Neuronal stem cell (in vitro differentiated cells): ENCODE measurements around the gene DECR2.

Experiments used
- DNase-seq: peaks from one replicate; pipeline ENCODE4 v3.0.0-alpha.2; 2013; ENCODE audit warnings: low spot score
- H2AFZ ChIP-seq: one replicate; pipeline ENCODE4 v1.6.1; 2013; ENCODE audit warnings: mild to moderate bottlenecking, low read length, inconsistent platforms
- H2AK5ac ChIP-seq: 2 replicates; pipeline ENCODE4 v1.6.1; 2013; ENCODE audit warnings: low read depth, mild to moderate bottlenecking, inconsistent platforms, low read length, moderate library complexity, mixed read lengths
- H2BK120ac ChIP-seq: 2 replicates; pipeline ENCODE4 v1.6.1; 2013; ENCODE audit warnings: low read depth, mild to moderate bottlenecking, inconsistent platforms, low read length, moderate library complexity, mixed read lengths
- H2BK12ac ChIP-seq: one replicate; pipeline ENCODE4 v1.6.1; 2013; ENCODE audit warnings: low read length, inconsistent platforms
- H2BK15ac ChIP-seq: 2 replicates; pipeline ENCODE4 v1.6.1; 2013; ENCODE audit warnings: mild to moderate bottlenecking, low read length, inconsistent platforms, mixed read lengths
- H2BK5ac ChIP-seq: one replicate; pipeline ENCODE4 v1.6.1; 2013; ENCODE audit warnings: inconsistent platforms, mild to moderate bottlenecking, low read length, moderate library complexity
- H3K14ac ChIP-seq: one replicate; pipeline ENCODE4 v1.6.1; 2013; ENCODE audit warnings: low read length, inconsistent platforms
- H3K18ac ChIP-seq: 2 replicates; pipeline ENCODE4 v1.6.1; 2013; ENCODE audit warnings: low read length, inconsistent platforms
- H3K23ac ChIP-seq: 2 replicates; pipeline ENCODE4 v1.6.1; 2013; ENCODE audit warnings: low read depth, mild to moderate bottlenecking, mixed read lengths, low read length, inconsistent platforms; ENCODE audit not compliant: poor library complexity
- H3K27ac ChIP-seq: replicated peaks from 3 replicates; pipeline ENCODE4 v1.5.1; 2013; ENCODE audit warnings: low read length, inconsistent platforms
- H3K27me3 ChIP-seq, 3 experiments: 2 replicates each; pipeline ENCODE4 v1.6.1; 2013; ENCODE audit warnings: low read length in 3 of 3, mild to moderate bottlenecking in 2 of 3, inconsistent platforms in 1 of 3, low read depth in 1 of 3, mixed read lengths in 1 of 3, moderate library complexity in 1 of 3; ENCODE audit not compliant: control insufficient read depth in 3 of 3, insufficient read depth in 3 of 3
- H3K36me3 ChIP-seq, 2 donors: replicated peaks in 1 of 2; 2 replicates each; pipeline ENCODE4 v1.6.1; 2013; ENCODE audit warnings: low read length in 2 of 2; ENCODE audit not compliant: control insufficient read depth in 2 of 2, insufficient read depth in 2 of 2
- H3K4ac ChIP-seq: 2 replicates; pipeline ENCODE4 v1.6.1; 2013; ENCODE audit warnings: inconsistent platforms, mild to moderate bottlenecking, low read length, moderate library complexity
- H3K4me1 ChIP-seq, 2 donors: 1 replicate in 1 of 2; 2 replicates in 1 of 2; pipeline ENCODE4 v1.6.1; 2013; ENCODE audit warnings: low read length in 2 of 2, low read depth in 1 of 2; ENCODE audit not compliant: control insufficient read depth in 2 of 2, insufficient read depth in 1 of 2
- H3K4me2 ChIP-seq: one replicate; pipeline ENCODE4 v1.6.1; 2013; ENCODE audit warnings: mild to moderate bottlenecking, low read length, inconsistent platforms; ENCODE audit not compliant: insufficient read depth, poor library complexity, severe bottlenecking
- H3K4me3 ChIP-seq, 2 donors: 2 replicates each; pipeline ENCODE4 v1.5.1; 2013; ENCODE audit warnings: low read length in 2 of 2, mild to moderate bottlenecking in 2 of 2, inconsistent platforms in 1 of 2, moderate library complexity in 1 of 2
- H3K79me1 ChIP-seq: one replicate; pipeline ENCODE4 v1.6.1; 2013; ENCODE audit warnings: low read depth, mild to moderate bottlenecking, inconsistent platforms, low read length, moderate library complexity
- H3K9ac ChIP-seq: one replicate; pipeline ENCODE4 v1.6.1; 2013; ENCODE audit warnings: mild to moderate bottlenecking, low read depth, low read length, inconsistent platforms; ENCODE audit not compliant: poor library complexity
- H3K9me3 ChIP-seq, 2 donors: replicated peaks in 1 of 2; 2 replicates each; pipeline versions ENCODE3 to v1.6.1; 2013; ENCODE audit warnings: low read length in 2 of 2, mild to moderate bottlenecking in 2 of 2, inconsistent platforms in 1 of 2, low read depth in 1 of 2, mixed read lengths in 1 of 2, moderate library complexity in 1 of 2; ENCODE audit not compliant: control insufficient read depth in 2 of 2, insufficient read depth in 1 of 2
- H4K8ac ChIP-seq: one replicate; pipeline ENCODE4 v1.6.1; 2013; ENCODE audit warnings: low read depth, mild to moderate bottlenecking, inconsistent platforms, low read length, moderate library complexity
- H4K91ac ChIP-seq: one replicate; pipeline ENCODE4 v1.6.1; 2013; ENCODE audit warnings: low read length, low read depth, mild to moderate bottlenecking, inconsistent platforms; ENCODE audit not compliant: poor library complexity
- WGBS, 2 donors: extraction: QIAGEN DNeasy Blood & Tissue Kit; methylation state at CpG; one replicate each; pipeline ENCODE4 v1.1.7; 2013; ENCODE audit warnings: missing lambda C conversion rate in 2 of 2, mixed read lengths in 1 of 2; ENCODE audit not compliant: insufficient read length in 2 of 2, insufficient replicate concordance in 1 of 2; ENCODE audit errors: extremely low coverage in 2 of 2; 5-methylcytosine and 5-hydroxymethylcytosine counted together

Gene DECR2

DNA sequence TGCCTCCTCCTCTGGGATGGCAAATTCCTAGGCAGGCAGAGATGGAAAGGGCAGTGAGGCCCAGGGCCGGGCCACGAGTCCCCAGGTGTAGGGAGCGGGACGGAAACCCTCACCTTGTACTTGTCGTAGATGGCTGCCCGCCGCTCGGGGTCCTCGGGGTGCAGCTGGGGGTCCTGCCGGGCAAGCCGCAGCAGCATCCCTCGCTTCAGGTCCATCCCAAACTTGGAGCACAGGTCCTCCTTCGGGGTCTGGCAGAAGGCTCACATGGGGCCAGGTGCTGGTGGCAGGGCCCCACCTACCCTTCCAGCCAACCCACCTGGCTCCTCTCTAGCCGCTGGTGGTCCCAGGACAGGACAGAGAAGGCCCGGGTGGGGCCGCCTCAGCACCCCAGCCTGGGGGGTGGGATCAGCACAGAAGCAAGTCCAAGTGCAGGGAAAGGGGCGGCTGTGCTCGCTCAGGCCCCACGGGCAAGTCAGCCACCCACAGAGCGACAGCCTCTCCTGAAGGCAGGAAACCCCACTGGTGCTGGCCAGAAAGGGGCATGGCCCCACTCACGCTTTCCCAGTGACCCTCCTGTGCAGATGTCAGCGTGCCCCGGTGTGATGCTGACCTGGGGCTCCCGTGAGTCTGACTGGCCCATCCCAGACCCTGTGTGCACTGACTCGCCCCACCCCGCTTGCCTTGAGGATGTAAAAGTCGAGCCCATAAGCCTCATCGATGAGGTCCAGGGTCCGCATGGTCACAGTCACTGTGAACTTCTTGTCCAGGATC, 33.1 kb upstream of the DECR2 start:
- Histone ChIP-seq H3K4me3 (no peak overlapping the region), H3K4ac (no peak overlapping the region), H3K9me3 (no peaks in the 10 kb centered on the region), H2BK12ac (no peak overlapping the region), H2BK5ac (no peak overlapping the region), H3K9ac (no peak overlapping the region), H3K4me2 (no peak overlapping the region), H2AK5ac (no peak overlapping the region), H2BK120ac (no peak overlapping the region), H4K91ac (no peak overlapping the region), H3K27ac (no peak overlapping the region), H3K79me1 (peaks cover 4% of the 10 kb centered on the region), H3K23ac (peak overlapping the region; percentile 80), H3K14ac (no peak overlapping the region), H3K4me1 (peaks cover 4 to 8% of the 10 kb centered on the region in 2 donors), H4K8ac (no peak overlapping the region), H2BK15ac (no peak overlapping the region), H3K27me3 (no peaks in the 10 kb centered on the region), H3K18ac (no peak overlapping the region), H2AFZ (no peak overlapping the region), H3K36me3 (peaks cover 30 to 64% of the 10 kb centered on the region in 2 donors)
- DNase-seq, result no peak
- WGBS, 2 donors, result no CpG with 5 or more reads among the region's 29 CpGs

DNA sequence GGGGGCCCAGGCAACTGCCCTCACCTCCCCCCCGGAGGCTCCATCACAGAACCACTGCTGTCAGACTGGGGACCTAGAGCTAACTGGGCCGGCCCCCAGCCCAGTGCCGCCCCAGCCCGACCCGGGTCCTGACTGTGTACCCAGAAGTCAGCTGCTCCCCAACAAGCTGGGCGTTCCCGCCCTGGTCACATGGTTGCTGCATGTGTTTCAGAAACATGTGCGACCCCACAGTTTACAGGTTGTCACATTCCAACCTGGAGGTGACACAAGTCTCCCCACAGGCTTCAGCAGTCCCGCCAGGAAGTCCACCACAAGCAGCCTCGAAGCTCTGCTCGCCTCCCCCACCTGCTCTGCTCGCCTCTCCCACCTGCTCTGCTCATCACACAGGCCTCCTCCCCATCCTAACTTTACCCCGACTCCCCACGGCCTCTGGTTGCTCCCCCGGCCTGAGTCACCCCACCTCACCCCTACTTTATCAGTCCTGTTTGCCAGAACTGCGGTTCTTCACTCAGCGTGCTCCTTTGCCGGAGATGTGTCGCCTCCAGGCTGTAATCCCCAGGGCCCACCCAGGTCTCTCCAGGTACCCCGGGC, 32.3 kb upstream of the DECR2 start:
- H2BK12ac ChIP-seq, result no peak overlapping the region
- H2BK120ac ChIP-seq, result no peak overlapping the region
- peak overlapping the region; percentile 11 for H3K23ac ChIP-seq
- no peak overlapping the region for H3K27ac ChIP-seq
- H3K36me3 ChIP-seq, result peaks cover 37 to 72% of the 10 kb centered on the region in 2 donors
- no peak overlapping the region for H4K8ac ChIP-seq
- no peak overlapping the region for H3K9ac ChIP-seq
- H3K79me1 ChIP-seq, result peaks cover 9% of the 10 kb centered on the region
- H3K14ac ChIP-seq, result no peak overlapping the region
- H3K4me2 ChIP-seq, result peak overlapping the region; percentile 62
- no peak overlapping the region for H3K18ac ChIP-seq
- peak overlapping the region; percentile 40 to 66 for H3K4me3 ChIP-seq
- no peak for DNase-seq
- no peak overlapping the region for H4K91ac ChIP-seq
- H2BK5ac ChIP-seq, result peak overlapping the region; percentile 11
- no peak overlapping the region for H3K4ac ChIP-seq
- H3K4me1 ChIP-seq, result peaks cover 4 to 6% of the 10 kb centered on the region in 2 donors
- no peak overlapping the region for H2BK15ac ChIP-seq
- H2AFZ ChIP-seq, result no peak overlapping the region
- no peak overlapping the region for H2AK5ac ChIP-seq
- no CpG with 5 or more reads among the region's 20 CpGs for WGBS, 2 donors
- H3K27me3 ChIP-seq, result no peaks in the 10 kb centered on the region
- no peaks in the 10 kb centered on the region for H3K9me3 ChIP-seq

DNA sequence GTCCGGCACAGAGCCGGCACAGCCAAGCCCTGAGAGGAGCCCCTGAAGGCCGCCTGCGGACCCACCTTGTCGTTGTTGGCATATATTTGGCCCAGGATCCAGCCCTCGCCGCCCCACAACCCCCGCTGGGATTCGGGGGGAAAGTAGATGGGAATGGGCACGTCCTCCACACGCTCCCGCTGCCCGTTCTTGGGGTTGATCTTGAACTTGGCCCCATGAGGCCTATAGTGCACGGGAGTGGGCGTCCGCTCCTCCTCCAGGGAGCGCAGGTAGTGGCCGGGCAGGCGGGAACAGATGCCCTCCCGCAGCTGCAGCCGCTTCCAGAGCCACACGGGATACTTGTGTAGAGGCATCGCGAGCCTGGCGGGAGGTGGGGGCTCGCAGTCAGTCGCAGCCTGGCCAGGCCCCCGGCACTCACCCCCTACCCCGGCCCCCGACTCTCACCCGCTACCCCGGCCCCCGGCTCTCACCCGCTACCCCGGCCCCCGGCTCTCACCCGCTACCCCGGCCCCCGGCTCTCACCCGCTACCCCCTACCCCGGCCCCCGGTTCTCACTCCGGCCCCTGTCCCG, 31.7 kb upstream of the DECR2 start:
- Histone ChIP-seq H3K4me2 (peak overlapping the region; percentile 62), H2AFZ (no peak overlapping the region), H3K4ac (no peak overlapping the region), H3K79me1 (peaks cover 9% of the 10 kb centered on the region), H4K8ac (peak overlapping the region; percentile 17), H2BK15ac (no peak overlapping the region), H3K14ac (peak overlapping the region; percentile 71), H3K27me3 (no peaks in the 10 kb centered on the region), H2BK12ac (no peak overlapping the region), H4K91ac (no peak overlapping the region), H2BK5ac (peak overlapping the region; percentile 11), H3K4me3 (peak overlapping the region; percentile 40 to 66), H2AK5ac (no peak overlapping the region), H3K9me3 (no peaks in the 10 kb centered on the region), H3K36me3 (peaks cover 42 to 78% of the 10 kb centered on the region in 2 donors), H3K9ac (peak overlapping the region; percentile 60), H3K23ac (peak overlapping the region; percentile 85), H3K18ac (no peak overlapping the region), H3K4me1 (peaks cover 4 to 6% of the 10 kb centered on the region in 2 donors), H3K27ac (no peak overlapping the region), H2BK120ac (no peak overlapping the region)
- no CpG with 5 or more reads among the region's 44 CpGs for WGBS, 2 donors
- DNase-seq, result no peak

DNA sequence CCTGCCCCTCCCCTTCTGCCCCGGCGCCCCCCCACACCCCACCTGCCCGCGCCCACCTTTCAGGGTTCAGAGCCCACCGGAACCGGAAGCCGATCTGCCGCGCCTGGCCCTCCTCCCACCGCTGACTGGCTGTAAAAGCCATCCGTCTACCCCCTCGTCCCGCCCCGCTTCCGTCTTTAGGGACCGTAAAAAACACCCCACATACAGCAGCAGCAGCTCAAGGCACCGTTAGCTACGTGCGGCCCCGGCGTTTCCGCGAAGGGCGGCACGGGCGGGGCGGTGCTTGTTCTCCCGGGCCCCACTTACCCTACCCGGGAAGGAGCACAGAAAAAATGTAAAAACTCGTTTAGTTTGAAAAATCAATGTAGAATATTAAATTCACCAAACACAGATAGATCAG, 31.2 kb upstream of the DECR2 start, which contains the start of gene MRPL28:
TSS of gene MRPL28 (minus strand) at position 96 of the 400 bp plus-strand sequence. CDS start 320 bp downstream, outside the sequence.
- no peak within 1 kb of the TSS for H4K91ac ChIP-seq
- WGBS, 2 donors, result no CpG with 5 or more reads among the region's 30 CpGs
- H3K4me3 ChIP-seq, result peak within 1 kb of the TSS; percentile 40 to 66
- H3K36me3 ChIP-seq, result peaks cover 43 to 80% of the 10 kb centered on the region in 2 donors
- peak within 1 kb of the TSS; percentile 82 for H2AK5ac ChIP-seq
- peak; percentile 90 for DNase-seq
- no peak within 1 kb of the TSS for H2BK120ac ChIP-seq
- peak within 1 kb of the TSS; percentile 60 for H3K9ac ChIP-seq
- H2BK5ac ChIP-seq, result peak within 1 kb of the TSS; percentile 11
- no peaks in the 10 kb centered on the region for H3K27me3 ChIP-seq
- H2AFZ ChIP-seq, result peak within 1 kb of the TSS; percentile 15
- H3K79me1 ChIP-seq, result peaks cover 9% of the 10 kb centered on the region
- H3K4me2 ChIP-seq, result peak within 1 kb of the TSS; percentile 62
- H3K18ac ChIP-seq, result peak within 1 kb of the TSS; percentile 76
- peak within 1 kb of the TSS; percentile 71 for H3K14ac ChIP-seq
- no peak within 1 kb of the TSS for H2BK15ac ChIP-seq
- peak within 1 kb of the TSS; percentile 17 for H4K8ac ChIP-seq
- peak within 1 kb of the TSS; percentile 76 for H3K4ac ChIP-seq
- H2BK12ac ChIP-seq, result no peak within 1 kb of the TSS
- no peaks in the 10 kb centered on the region for H3K9me3 ChIP-seq
- peaks cover 4 to 6% of the 10 kb centered on the region in 2 donors for H3K4me1 ChIP-seq
- peak within 1 kb of the TSS; percentile 85 for H3K23ac ChIP-seq
- H3K27ac ChIP-seq, result no peak within 1 kb of the TSS
